DOHH2 (cell line): ENCODE measurements around the gene NIN.
A peak's percentile ranks its signal among the peaks of the same experiment; 100 is the strongest.
"Not testable (repeated sequence)": the region's sequence is repeated elsewhere in the genome, so short reads cannot be mapped to it uniquely, and the experiment has no call there.

Experiments used
- H3F3A ChIP-seq: fragments of 200-600 bp; sonication (generic), shearing (Covaris generic); 2 replicates; pipeline ENCODE4 v1.6.0; 2016; ENCODE audit warnings: antibody characterized with exemption, mild to moderate bottlenecking; ENCODE audit not compliant: control insufficient read depth, insufficient read depth
- H3K27ac ChIP-seq: fragments of 200-600 bp; sonication (generic); 2 replicates; pipeline ENCODE4 v1.5.1; 2014; ENCODE audit warnings: low read depth, mild to moderate bottlenecking, low read length, moderate library complexity
- H3K27me3 ChIP-seq: fragments of 200-600 bp; sonication (generic); 2 replicates; pipeline ENCODE4 v1.6.1; 2014; ENCODE audit warnings: mild to moderate bottlenecking, low read length, mixed read lengths; ENCODE audit not compliant: control insufficient read depth
- H3K36me3 ChIP-seq: fragments of 200-600 bp; sonication (generic); 2 replicates; pipeline ENCODE4 v1.6.1; 2014; ENCODE audit warnings: mild to moderate bottlenecking, low read length, moderate library complexity, mixed read lengths; ENCODE audit not compliant: control insufficient read depth
- H3K4me1 ChIP-seq: fragments of 200-600 bp; sonication (generic); 2 replicates; pipeline ENCODE4 v1.6.1; 2014; ENCODE audit warnings: mild to moderate bottlenecking, low read length, mixed read lengths; ENCODE audit not compliant: control insufficient read depth
- H3K4me2 ChIP-seq: fragments of 200-600 bp; sonication (generic); 2 replicates; pipeline ENCODE4 v1.6.0; 2014; ENCODE audit warnings: mild to moderate bottlenecking, low read length, moderate library complexity
- H3K4me3 ChIP-seq: fragments of 200-600 bp; sonication (generic); 2 replicates; pipeline ENCODE4 v1.5.1; 2014; ENCODE audit warnings: mild to moderate bottlenecking, low read length, mixed read lengths
- H3K79me2 ChIP-seq: fragments of 200-600 bp; sonication (generic); 2 replicates; pipeline ENCODE4 v1.6.1; 2014; ENCODE audit warnings: mild to moderate bottlenecking, low read length, mixed read lengths; ENCODE audit not compliant: control insufficient read depth
- H3K9me2 ChIP-seq: fragments of 200-600 bp; sonication (generic); replicated peaks from 2 replicates; pipeline ENCODE4 v1.6.1; 2014; ENCODE audit warnings: mild to moderate bottlenecking, low read length, mixed read lengths; ENCODE audit not compliant: control insufficient read depth
- H3K9me3 ChIP-seq: fragments of 200-600 bp; sonication (generic); 2 replicates; pipeline ENCODE4 v1.6.1; 2014; ENCODE audit warnings: antibody characterized with exemption, low read length, mixed read lengths; ENCODE audit not compliant: control insufficient read depth, insufficient read depth
- H4K20me1 ChIP-seq: fragments of 200-600 bp; sonication (generic); 2 replicates; pipeline ENCODE4 v1.6.0; 2014; ENCODE audit warnings: low read depth, mild to moderate bottlenecking, antibody characterized with exemption, low read length, moderate library complexity; ENCODE audit not compliant: control insufficient read depth, insufficient read depth
- CTCF ChIP-seq: fragments of 200-600 bp; sonication (generic); IDR thresholded peaks from one replicate; pipeline ENCODE4 v1.5.1; 2014; ENCODE audit warnings: antibody characterized with exemption, mild to moderate bottlenecking, low read depth, low read length; ENCODE audit not compliant: poor library complexity, severe bottlenecking
- EZH2phosphoT487 ChIP-seq: fragments of 200-600 bp; sonication (generic); IDR thresholded peaks from 2 replicates; pipeline ENCODE4 v1.6.1; 2017; ENCODE audit warnings: borderline replicate concordance, mild to moderate bottlenecking, antibody characterized with exemption, low read length, moderate library complexity, mixed read lengths

The NIN gene

GRCh38 chr14:50816395-50817047 is 14.4 kb downstream of the NIN start:
- H3F3A ChIP-seq = peaks cover 22% of the 10 kb centered on the region
- peaks cover 87% of the 10 kb centered on the region for H3K79me2 ChIP-seq
- no peak overlapping the region for H3K4me3 ChIP-seq
- H3K4me2 ChIP-seq = peak overlapping the region; percentile 33
- H3K36me3 ChIP-seq = peaks cover 63% of the 10 kb centered on the region
- H3K4me1 ChIP-seq = peaks cover 86% of the 10 kb centered on the region
- H3K27ac ChIP-seq = peak overlapping the region; percentile 46
- peaks cover 4% of the 10 kb centered on the region; the same call in 1 of the 2 replicates for H3K9me3 ChIP-seq
- H4K20me1 ChIP-seq = no peaks in the 10 kb centered on the region; the same call in 1 of the 2 replicates
- no peak for TF ChIP-seq EZH2phosphoT487
- no peak for TF ChIP-seq CTCF
- H3K27me3 ChIP-seq = no peaks in the 10 kb centered on the region
- no peaks in the 10 kb centered on the region for H3K9me2 ChIP-seq

GRCh38 chr14:50815526-50815925 is 15.4 kb downstream of the NIN start:
- not testable (repeated sequence) for H3K9me2 ChIP-seq, H4K20me1 ChIP-seq, H3K4me3 ChIP-seq, H3K9me3 ChIP-seq, H3K27me3 ChIP-seq, H3K4me2 ChIP-seq, H3K27ac ChIP-seq
- H3K79me2 ChIP-seq = peaks cover 86% of the 10 kb centered on the region
- H3K4me1 ChIP-seq = peaks cover 76% of the 10 kb centered on the region
- peaks cover 22% of the 10 kb centered on the region for H3F3A ChIP-seq
- H3K36me3 ChIP-seq = peaks cover 55% of the 10 kb centered on the region

GRCh38 chr14:50815058-50815457 is 15.9 kb downstream of the NIN start:
- H3K4me3 ChIP-seq, H3K9me2 ChIP-seq, H4K20me1 ChIP-seq, H3K9me3 ChIP-seq, H3K27me3 ChIP-seq, H3K4me2 ChIP-seq: not testable (repeated sequence)
- Histone ChIP-seq H3K27ac (peak overlapping the region; percentile 90; the same call in 1 of the 2 replicates), H3K4me1 (peaks cover 71% of the 10 kb centered on the region), H3K36me3 (peaks cover 51% of the 10 kb centered on the region), H3K79me2 (peaks cover 85% of the 10 kb centered on the region), H3F3A (peaks cover 22% of the 10 kb centered on the region)

- Histone ChIP-seq H3K36me3 (peaks cover 47% of the 10 kb centered on the region), H3K27ac (peak overlapping the region; percentile 90), H3K9me2 (no peaks in the 10 kb centered on the region), H3K27me3 (no peaks in the 10 kb centered on the region), H3K4me1 (peaks cover 63% of the 10 kb centered on the region), H3F3A (peaks cover 22% of the 10 kb centered on the region), H3K4me3 (peak overlapping the region; percentile 55), H3K9me3 (peaks cover 4% of the 10 kb centered on the region; the same call in 1 of the 2 replicates), H3K4me2 (peak overlapping the region; percentile 71), H3K79me2 (peaks cover 84% of the 10 kb centered on the region), H4K20me1 (no peaks in the 10 kb centered on the region)
- TF ChIP-seq CTCF = no peak
- TF ChIP-seq EZH2phosphoT487 = no peak
Observed at GRCh38 chr14:50814161-50814560, 16.8 kb downstream of the NIN start.
